ENCODE results near the gene KRTAP1-4. TPM values are rescaled to one million over a fixed set of nuclear protein-coding genes. Genes with fewer than 3 reads are reported as not detected.

KRTAP1-4 gene
- total RNA-seq, 1 donor from 2014 or later = not detected

DNA sequence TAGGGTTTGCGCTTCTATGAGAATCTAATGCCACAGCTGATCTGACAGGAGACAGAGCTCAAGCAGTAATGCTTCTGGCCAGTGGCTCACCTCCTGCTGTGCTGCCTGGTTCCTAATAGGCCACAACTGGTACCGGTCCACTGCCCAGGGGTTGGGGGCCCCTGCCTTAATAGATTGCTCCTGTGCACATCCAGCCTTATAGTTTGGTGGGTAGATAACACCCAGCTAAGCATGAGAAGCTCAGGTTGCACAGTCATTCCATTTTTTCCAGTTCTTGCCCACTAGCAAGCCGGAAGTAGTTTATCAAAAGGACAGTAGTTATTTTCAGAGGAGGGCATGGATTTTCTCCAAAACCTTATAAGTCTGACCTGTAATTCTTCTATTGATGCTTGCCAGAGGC, 10.6 kb downstream of the KRTAP1-4 start:
- peaks cover 4% of the 10 kb centered on the region for H3K9me3 Mint-ChIP-seq
- no peak overlapping the region for H3K4me3 Mint-ChIP-seq
- DNase-seq (no peak), ATAC-seq (ENCODE audit: low read depth) (no peak)
- no peaks in the 10 kb centered on the region for H3K4me1 Mint-ChIP-seq
- H3K27me3 Mint-ChIP-seq = peaks cover 9% of the 10 kb centered on the region
- ChIA-PET CTCF (no interaction called here), POLR2A (no interaction called here)
- TF ChIP-seq, protein P1, sequence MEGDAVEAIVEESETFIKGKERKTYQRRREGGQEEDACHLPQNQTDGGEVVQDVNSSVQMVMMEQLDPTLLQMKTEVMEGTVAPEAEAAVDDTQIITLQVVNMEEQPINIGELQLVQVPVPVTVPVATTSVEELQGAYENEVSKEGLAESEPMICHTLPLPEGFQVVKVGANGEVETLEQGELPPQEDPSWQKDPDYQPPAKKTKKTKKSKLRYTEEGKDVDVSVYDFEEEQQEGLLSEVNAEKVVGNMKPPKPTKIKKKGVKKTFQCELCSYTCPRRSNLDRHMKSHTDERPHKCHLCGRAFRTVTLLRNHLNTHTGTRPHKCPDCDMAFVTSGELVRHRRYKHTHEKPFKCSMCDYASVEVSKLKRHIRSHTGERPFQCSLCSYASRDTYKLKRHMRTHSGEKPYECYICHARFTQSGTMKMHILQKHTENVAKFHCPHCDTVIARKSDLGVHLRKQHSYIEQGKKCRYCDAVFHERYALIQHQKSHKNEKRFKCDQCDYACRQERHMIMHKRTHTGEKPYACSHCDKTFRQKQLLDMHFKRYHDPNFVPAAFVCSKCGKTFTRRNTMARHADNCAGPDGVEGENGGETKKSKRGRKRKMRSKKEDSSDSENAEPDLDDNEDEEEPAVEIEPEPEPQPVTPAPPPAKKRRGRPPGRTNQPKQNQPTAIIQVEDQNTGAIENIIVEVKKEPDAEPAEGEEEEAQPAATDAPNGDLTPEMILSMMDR (IDR thresholded peaks at IDR 0.05) = no peak
- H3K36me3 Mint-ChIP-seq (ENCODE audit: low read depth) = no peaks in the 10 kb centered on the region
- H3K27ac Mint-ChIP-seq = no peak overlapping the region
- intact Hi-C loops (cut with micrococcal nuclease) = no loop called here

DNA sequence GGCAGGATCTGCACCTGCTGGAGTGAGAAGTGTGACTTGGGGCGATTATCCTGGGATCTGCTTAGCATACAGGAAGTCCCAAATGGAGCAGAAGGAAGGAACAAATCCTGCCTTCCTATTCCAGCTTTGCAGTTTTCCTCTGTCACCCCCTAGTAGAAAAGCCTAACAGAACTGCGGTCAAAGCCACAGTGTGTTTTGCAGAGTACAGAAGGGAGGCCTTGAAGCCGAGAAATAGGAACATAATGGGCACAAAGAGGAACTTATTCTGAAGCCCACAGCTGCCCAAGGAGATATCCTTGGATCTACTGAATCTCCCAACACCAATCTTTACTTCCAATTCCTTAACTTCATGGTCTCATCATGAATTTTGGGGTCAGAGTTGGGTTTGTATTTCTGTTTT, 11.5 kb downstream of the KRTAP1-4 start:
- ChIA-PET CTCF (no interaction called here), POLR2A (no interaction called here)
- Mint-ChIP-seq H3K27me3 (peaks cover 9% of the 10 kb centered on the region), H3K4me1 (no peaks in the 10 kb centered on the region), H3K27ac (no peak overlapping the region), H3K9me3 (peaks cover 4% of the 10 kb centered on the region), H3K4me3 (no peak overlapping the region), H3K36me3 (ENCODE audit: low read depth) (no peaks in the 10 kb centered on the region)
- ATAC-seq (ENCODE audit: low read depth) (no peak), DNase-seq (no peak)
- intact Hi-C loops (cut with micrococcal nuclease) = no loop called here
- TF ChIP-seq, protein P1 (IDR thresholded peaks at IDR 0.05) = no peak

DNA sequence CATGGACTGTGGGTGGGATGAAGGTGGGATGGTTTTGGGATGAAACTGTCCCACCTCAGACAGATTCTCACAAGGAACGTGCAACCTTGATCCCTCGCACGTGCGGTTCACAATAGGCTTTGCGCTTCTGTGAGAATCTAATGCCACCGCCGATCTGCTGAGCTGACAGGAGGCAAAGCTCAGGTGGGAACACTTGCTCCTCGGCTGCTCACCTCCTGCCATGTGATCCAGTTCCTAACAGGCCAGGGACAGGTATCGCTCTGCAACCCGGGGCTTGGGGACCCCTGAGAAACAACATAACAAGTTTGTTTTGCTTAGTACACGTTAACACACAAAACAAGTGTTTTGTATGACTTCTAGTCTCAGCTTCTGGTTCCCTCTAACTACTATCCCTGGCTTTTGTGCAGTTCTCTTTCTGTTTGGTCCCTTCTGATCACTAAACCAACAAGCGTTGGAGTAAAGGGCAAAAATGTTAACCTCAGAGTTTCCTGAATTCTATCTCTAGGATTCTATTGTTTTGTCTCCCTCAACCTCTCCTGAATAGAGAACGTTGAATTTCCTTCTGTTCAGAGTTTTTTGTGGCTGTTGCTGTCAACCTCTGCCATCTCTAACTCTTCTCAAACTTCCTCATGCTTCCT, 13.3 kb downstream of the KRTAP1-4 start:
- H3K9me3 Mint-ChIP-seq = peaks cover 4% of the 10 kb centered on the region
- H3K27me3 Mint-ChIP-seq = peaks cover 9% of the 10 kb centered on the region
- H3K4me3 Mint-ChIP-seq = no peak overlapping the region
- CTCF ChIA-PET = no interaction called here
- H3K4me1 Mint-ChIP-seq = no peaks in the 10 kb centered on the region
- TF ChIP-seq, protein P1 (IDR thresholded peaks at IDR 0.05) = no peak
- H3K27ac Mint-ChIP-seq = no peak overlapping the region
- intact Hi-C loops (cut with micrococcal nuclease) = no loop called here
- DNase-seq (no peak), ATAC-seq (ENCODE audit: low read depth) (no peak)
- no peaks in the 10 kb centered on the region for H3K36me3 Mint-ChIP-seq (ENCODE audit: low read depth)
- POLR2A ChIA-PET = no interaction called here

DNA sequence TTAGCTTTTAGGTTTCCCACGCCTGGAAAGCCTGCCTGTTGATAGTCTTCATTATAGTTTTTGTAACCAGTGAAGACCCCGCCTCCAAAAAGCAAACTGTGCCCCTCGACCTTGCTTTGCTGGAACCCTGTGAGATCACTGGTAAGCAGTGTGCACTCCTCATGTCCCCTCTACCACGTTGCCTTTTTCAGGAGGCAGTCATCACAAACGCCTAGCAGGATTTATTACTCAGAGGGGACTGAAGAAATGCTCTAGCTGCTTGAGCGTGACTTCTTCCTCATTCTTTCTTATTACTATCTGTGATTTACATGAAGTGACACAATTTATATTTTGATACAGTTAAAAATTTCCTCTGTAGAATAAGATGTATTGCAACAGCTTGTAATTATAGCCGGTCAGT, 14.5 kb downstream of the KRTAP1-4 start:
- ChIA-PET POLR2A (no interaction called here), CTCF (no interaction called here)
- TF ChIP-seq, protein P1 (IDR thresholded peaks at IDR 0.05) = no peak
- Mint-ChIP-seq H3K9me3 (no peaks in the 10 kb centered on the region), H3K27me3 (peaks cover 3% of the 10 kb centered on the region), H3K27ac (no peak overlapping the region), H3K36me3 (ENCODE audit: low read depth) (no peaks in the 10 kb centered on the region), H3K4me3 (no peak overlapping the region), H3K4me1 (no peaks in the 10 kb centered on the region)
- ATAC-seq (ENCODE audit: low read depth) = no peak
- intact Hi-C loops (cut with micrococcal nuclease) = no loop called here
- no peak for DNase-seq

DNA sequence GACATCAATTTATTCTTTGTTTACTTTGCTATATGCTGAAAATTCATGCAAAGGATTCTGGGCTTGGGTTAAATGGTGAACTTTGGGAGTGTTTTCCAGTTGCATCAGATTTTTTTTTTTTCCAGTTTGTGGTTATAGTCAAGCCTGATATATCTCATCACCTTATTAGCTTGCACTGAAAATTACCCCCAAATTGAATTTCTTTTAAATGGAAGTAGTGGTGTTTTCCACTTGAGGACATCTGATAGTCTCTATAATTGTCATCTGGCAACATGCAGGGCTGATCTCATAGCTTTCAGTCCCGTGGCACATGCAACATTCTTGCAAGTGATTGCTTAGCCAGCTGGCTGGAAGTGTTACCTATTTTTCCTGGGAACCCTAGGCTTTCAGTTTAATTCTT, 16.4 kb downstream of the KRTAP1-4 start:
- CTCF ChIA-PET = no interaction called here
- Mint-ChIP-seq H3K36me3 (ENCODE audit: low read depth) (no peaks in the 10 kb centered on the region), H3K4me3 (no peak overlapping the region), H3K27me3 (peaks cover 7% of the 10 kb centered on the region), H3K4me1 (no peaks in the 10 kb centered on the region), H3K27ac (no peak overlapping the region), H3K9me3 (no peaks in the 10 kb centered on the region)
- TF ChIP-seq, protein P1 (IDR thresholded peaks at IDR 0.05) = no peak
- no peak for DNase-seq
- POLR2A ChIA-PET = no interaction called here
- intact Hi-C loops (cut with micrococcal nuclease) = no loop called here
- no peak for ATAC-seq (ENCODE audit: low read depth)
